ENCODE data around the gene ZNF480.
A peak's percentile ranks its signal among the peaks of the same experiment; 100 is the strongest.
"Not testable (repeated sequence)": the region's sequence is repeated elsewhere in the genome, so short reads cannot be mapped to it uniquely, and the experiment has no call there.

ZNF480 gene

GRCh38 chr19:52296773-52297600, at the start of gene ZNF480:
ZNF480 (plus strand) TSS chr19:52297169; CDS start chr19:52300413, 3,244 bp downstream.
- DNase-seq = peak; percentile 15 to 84 (median 72)

- DNase-seq = peak in 1 of 14 donors; percentile 2
These were observed 48.7 kb upstream of the ZNF480 start for GRCh38 chr19:52248241-52248640.

- no peak for DNase-seq
These were observed 38.5 kb upstream of the ZNF480 start for GRCh38 chr19:52258426-52258825.

- not testable (repeated sequence) for DNase-seq
These were observed 31.4 kb upstream of the ZNF480 start for GRCh38 chr19:52265556-52265955.

- DNase-seq = peak; percentile 40 to 95 (median 91)
These were observed 27.4 kb upstream of the ZNF480 start, which contains the start of gene ZNF766 for GRCh38 chr19:52269338-52270261. ZNF766 (plus strand) TSS chr19:52269587; CDS start chr19:52269614, 27 bp downstream.

- DNase-seq = peak in 1 of 14 donors; percentile 3
These were observed 26.6 kb upstream of the ZNF480 start for GRCh38 chr19:52270266-52270885.

GRCh38 chr19:52273301-52273700, 23.7 kb upstream of the ZNF480 start:
- no peak for DNase-seq

- no peak for DNase-seq
These were observed 22.8 kb upstream of the ZNF480 start for GRCh38 chr19:52274191-52274590.

- no peak for DNase-seq
These were observed 21.0 kb upstream of the ZNF480 start for GRCh38 chr19:52275988-52276387.

- DNase-seq = no peak
These were observed 19.5 kb upstream of the ZNF480 start for GRCh38 chr19:52277471-52277870.

- DNase-seq = no peak
These were observed 10.7 kb upstream of the ZNF480 start for GRCh38 chr19:52286256-52286655.

GRCh38 chr19:52291781-52292180, 5.2 kb upstream of the ZNF480 start:
- no peak for DNase-seq

GRCh38 chr19:52292946-52293345, 4.0 kb upstream of the ZNF480 start:
- not testable (repeated sequence) for DNase-seq

GRCh38 chr19:52296400-52296772, 583 bp upstream of the ZNF480 start:
- DNase-seq = peak in 1 of 14 donors; percentile 32

- DNase-seq = peak in 2 of 14 donors; percentile 12 to 61
These were observed 814 bp downstream of the ZNF480 start for GRCh38 chr19:52297601-52298364.

GRCh38 chr19:52307275-52307674, 10.3 kb downstream of the ZNF480 start:
- no peak for DNase-seq

- DNase-seq = no peak
These were observed 25.5 kb downstream of the ZNF480 start for GRCh38 chr19:52322429-52322828.

- DNase-seq = no peak
These were observed 34.8 kb downstream of the ZNF480 start for GRCh38 chr19:52331757-52332156.

GRCh38 chr19:52335768-52336116, 38.8 kb downstream of the ZNF480 start:
- no peak for DNase-seq

GRCh38 chr19:52336117-52336790, 39.3 kb downstream of the ZNF480 start, which contains the start of gene ZNF610:
ZNF610 (plus strand) TSS chr19:52336243; CDS start chr19:52349173, 12,930 bp downstream.
- peak; percentile 33 to 92 (median 84) for DNase-seq

- no peak for DNase-seq
These were observed 39.9 kb downstream of the ZNF480 start for GRCh38 chr19:52336791-52337381.

Measured in C1 segment of cervical spinal cord (tissue), 14 donors.